GM11168 (cell line): Measurements from ENCODE around the gene FOXJ3.

Experiments
- in situ Hi-C: fragments of 300-500 bp; cut with MboI; formaldehyde crosslinking; loops from one replicate; pipeline ENCODE4 v1.12.0; 2022; ENCODE audit warnings: low sequenced_read_pairs; ENCODE audit not compliant: unreplicated experiment

Gene FOXJ3

DNA sequence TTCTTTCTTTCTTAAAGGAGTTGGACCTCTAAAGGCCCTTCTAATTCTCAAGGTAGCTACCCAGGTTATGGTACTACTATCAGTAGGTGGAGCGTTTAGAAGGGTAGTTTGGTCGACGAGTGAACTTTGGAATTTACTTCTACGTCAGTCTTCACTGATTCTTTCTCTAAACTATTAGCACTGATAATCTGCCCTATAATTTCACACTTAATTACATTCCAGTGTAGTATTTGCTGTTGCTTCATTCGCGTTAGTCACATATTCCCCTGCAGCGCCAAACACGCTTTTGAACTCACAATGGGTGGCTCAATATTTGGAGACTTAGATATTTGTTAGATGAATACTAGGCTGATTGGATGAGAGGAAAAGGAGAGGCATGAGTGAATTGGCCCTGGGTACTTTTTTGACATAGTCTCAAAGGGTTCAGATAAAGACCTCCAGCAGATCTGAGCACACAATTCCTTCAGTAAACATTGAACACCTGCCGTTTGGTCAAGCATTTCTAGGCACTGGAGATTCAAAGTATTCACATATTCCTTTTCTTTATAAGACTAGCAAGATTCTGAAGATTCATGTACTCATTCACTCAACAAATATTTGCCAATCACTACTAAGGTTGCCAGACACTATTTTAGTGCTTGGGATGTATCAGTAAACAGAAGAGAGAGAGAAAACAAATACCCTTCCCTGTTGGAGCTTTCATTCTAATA, 929 bp upstream of the FOXJ3 start:
- in situ Hi-C loops: loop anchor here (25.0 kb wide), 1 partner anchor 1876 kb away; the partner anchor contains the start of gene DMAP1

DNA sequence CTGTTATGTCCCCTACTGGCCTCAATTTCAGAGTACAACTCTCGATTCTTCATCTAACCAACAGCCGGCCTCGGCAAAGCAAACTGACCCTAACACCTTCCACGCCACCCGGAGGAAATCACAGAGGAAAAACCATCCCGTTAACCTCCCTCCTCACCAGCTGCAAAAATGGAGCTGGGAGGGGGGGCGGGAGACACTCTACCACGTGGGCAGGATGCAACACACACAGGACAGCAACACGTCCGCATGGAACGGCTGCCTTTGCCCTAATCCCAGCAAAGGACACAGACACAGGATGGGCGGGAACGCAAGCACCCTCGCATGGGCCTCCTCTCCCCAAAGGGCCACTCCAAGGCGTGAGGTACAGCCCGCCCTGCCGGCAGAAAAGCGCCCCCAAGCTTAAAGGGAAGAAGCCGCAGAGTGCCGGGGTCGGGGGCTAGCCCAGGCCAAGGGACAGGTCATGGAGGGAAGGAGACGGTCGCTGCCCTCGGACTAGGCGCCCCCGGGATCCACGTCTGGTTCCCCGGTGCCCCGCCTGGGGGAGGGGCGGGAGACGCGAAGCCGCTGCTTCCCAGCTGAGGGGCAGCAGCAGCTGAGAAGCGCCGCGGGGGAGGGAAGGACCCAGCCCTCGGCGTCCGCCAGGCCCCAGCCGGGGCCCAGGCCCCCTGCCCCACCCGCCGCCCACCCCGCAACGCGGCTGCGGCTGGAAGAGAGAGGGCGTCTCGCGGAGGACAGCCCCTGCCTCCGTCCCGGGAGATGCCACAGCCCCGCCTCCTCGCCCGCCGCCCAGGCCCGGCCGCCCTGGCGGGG, 590 bp downstream of the FOXJ3 start:
- in situ Hi-C loops: loop anchor here (25.0 kb wide), 1 partner anchor 1878 kb away; the partner anchor contains the start of gene DMAP1

DNA sequence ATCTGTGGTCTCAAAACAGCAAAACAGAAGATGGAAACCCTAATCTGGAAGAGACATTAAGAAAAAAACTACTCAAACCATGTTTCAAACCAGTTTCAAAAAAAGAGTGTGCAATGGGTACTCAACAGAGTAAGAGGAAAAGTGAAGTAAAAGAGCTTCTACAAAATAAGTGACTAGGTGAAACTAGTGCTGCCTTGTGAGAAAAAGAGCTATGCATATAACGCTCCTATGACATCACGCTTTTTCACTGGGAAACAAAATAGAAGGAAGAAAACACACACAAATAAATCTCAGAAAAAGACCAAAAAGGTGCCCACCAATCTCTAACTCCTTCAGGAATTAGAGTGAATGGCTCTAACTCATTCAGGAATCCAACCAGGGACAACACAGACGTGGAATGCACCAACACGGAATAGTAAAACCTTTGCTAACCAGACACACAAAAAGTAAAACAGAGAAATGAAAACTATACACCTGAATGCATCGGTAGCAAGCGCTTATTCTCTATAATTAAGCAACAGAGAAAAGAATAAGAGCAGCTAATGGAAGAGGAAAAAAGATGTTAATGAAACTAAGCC, 1.3 kb downstream of the FOXJ3 start:
- in situ Hi-C loops: loop anchor here (25.0 kb wide), 1 partner anchor 1879 kb away; the partner anchor contains the start of gene DMAP1

DNA sequence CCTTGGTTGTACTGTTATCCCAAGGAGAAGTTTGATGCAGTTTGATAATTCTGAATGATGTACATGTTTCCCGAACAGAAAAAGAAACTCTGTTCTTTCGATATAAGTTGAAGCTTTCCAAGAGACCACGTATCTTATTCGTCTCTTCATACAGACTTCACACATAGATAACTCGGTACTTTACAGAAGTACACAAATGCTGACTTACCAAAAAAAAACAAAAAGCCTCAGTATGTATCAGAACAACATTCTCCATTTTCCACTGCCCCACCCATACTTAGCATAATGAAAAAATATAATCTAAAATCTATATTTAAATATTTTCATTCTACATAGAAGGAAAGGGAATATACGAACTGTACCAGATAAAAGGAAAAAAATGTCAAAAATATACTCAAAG, 2.2 kb downstream of the FOXJ3 start:
- in situ Hi-C loops: loop anchor here (25.0 kb wide), 1 partner anchor 1879 kb away; the partner anchor contains the start of gene DMAP1

DNA sequence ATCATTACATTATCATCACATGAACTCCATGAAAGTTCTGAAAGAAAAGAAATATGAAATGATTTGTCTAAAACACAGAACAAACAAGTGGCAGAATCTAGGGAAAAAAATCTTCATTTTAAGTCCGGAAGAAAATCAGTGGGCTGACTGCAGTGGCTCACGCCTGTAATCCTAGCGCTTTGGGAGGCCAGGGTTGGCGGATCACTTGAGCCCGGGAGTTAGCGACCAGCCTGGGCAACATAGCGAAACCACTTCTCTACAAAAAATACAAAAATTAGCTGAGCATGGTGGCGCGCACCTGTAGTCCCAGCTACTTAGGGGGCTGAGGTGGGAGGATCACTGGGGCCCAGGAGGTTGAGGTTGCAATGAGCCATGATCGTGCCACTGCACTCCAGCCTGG, 4.8 kb downstream of the FOXJ3 start:
- in situ Hi-C loops: loop anchor here (25.0 kb wide), 1 partner anchor 1882 kb away; the partner anchor contains the start of gene DMAP1

DNA sequence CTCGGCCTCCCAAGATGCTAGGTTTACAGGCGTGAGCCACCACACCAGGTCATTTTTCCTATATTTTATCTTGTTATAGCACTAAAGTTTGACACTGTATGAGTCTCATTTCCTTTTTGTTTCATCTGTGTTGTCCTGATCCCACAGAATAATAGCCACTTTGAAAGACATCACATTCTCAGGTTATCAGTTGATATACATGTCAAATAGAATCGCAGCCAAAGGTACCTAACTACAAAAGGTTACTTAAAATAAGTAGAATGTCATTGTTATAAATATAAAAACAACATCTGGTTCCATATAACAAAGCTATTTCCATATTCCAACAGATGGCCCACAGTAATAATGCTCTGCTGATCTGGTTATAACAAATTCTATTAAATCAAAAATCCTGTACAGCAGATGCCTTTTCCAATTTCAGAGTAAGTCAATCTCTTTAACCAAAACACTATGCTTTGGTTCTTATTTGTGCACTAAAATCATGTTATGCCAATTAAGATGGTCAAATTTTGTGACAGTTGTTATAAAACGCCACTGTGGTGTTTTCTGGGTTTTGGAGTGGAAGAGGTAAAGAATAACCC, 6.0 kb downstream of the FOXJ3 start:
- in situ Hi-C loops: loop anchor here (25.0 kb wide), 1 partner anchor 1883 kb away; the partner anchor contains the start of gene DMAP1

DNA sequence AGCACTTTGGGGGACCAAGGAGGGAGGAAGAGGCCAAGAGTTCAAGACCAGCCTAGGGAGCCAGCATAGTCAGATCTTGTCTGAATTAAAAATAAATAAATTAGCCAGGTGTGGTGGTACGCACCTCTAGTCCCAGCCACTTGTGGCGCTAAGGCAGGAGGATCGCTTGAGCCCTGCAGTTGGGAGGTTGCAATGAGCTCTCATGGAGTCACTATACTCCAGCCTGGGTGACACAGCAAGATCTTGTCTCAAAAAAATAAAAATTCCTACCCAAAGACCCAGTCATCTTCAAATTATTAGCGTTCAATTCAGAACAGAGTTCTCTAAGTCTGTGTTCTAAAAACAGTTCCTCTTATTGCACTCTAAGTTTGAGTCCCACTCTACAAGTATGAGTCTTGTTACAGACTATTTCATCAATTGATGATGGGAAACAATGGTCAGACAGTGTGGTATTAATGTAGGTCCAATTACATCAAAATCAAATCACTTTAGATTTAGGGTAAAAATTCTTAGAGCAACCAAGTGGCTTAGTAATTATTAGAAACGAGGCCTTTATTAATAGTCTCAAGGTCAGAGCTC, 6.9 kb downstream of the FOXJ3 start:
- in situ Hi-C loops: loop anchor here (25.0 kb wide), 1 partner anchor 1884 kb away; the partner anchor contains the start of gene DMAP1

DNA sequence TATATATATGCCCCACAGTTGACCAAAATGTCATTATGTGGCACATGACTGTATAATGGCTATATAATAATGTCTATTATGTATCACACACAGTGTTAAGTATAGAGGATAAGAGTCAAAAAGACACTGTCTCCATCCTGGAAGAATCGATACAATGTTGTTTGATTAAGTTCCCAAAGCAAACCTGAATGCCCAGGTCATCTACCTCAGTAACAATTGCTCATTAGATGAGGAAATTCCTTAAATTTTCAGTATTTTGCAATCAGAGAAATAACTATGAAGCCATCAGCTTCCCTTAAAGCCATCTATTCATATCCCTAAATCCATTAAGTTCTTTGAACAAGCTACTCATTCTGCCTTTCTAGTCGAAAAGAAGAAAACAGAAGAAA, 10.0 kb downstream of the FOXJ3 start:
- in situ Hi-C loops: loop anchor here (25.0 kb wide), 1 partner anchor 1887 kb away; the partner anchor contains the start of gene DMAP1

DNA sequence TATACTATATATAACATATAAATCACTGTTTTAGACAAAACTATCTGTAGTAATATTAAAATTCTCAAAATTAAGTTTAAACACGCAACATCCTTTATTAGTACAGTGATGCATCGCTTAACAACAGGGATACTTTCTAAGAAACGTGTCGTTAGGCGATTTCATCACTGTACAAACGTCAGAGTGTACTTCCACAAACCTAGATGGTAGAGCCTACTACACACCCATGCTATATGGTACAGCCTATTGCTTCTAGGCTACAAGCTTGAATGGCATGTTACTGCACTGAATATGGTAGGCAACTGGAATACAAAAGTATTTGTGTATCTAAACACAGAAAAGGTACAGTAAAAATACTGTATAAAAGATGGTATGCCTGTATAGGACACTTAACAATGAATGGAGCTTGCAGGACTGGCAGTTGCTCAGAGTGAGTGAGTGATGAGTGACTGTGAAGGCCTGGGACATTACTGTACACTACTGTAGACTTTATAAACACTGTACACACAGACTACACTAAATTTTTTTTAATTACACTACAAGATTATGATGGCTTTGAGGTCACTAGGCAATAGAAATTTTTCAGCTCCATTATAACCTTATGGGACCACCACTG, 10.5 kb downstream of the FOXJ3 start:
- in situ Hi-C loops: loop anchor here (25.0 kb wide), 1 partner anchor 1888 kb away; the partner anchor contains the start of gene DMAP1

DNA sequence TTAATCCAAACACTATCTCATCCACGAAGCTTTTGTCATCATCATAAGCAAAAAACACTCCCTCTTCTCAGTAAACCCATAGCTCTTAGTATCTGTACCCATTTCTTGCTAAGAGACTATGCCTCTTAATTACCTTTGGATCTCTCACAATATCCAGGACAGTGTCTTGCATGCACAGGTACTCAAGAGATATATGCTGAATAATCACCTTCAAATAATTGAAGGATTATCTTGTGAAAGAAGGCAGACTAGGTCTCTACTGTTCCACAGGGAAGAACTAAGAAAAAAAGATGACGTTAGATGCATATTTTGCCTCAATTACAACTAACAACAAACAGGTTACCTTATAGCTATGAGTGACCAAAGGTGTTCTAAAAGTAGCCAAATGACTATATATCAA, 11.5 kb downstream of the FOXJ3 start:
- in situ Hi-C loops: no loop called here

DNA sequence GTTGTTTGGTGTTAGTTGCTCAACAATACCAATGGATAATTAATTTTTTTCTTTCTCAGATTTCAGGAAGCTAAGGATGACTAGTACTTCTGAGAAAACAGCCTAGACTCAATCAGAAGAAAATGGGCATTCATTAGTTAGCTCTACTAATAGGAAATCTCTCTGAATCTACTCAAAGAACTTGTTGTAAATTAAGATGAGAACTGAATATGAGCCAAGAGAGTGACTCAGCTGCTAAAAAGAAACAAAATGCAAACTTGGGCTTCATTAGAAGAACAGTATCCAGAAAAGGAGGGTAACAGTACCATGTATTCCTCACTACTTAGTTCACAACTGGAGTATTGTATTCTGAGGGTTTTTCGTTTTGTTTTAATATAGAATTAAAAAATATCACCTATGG, 12.5 kb downstream of the FOXJ3 start:
- in situ Hi-C loops: no loop called here

DNA sequence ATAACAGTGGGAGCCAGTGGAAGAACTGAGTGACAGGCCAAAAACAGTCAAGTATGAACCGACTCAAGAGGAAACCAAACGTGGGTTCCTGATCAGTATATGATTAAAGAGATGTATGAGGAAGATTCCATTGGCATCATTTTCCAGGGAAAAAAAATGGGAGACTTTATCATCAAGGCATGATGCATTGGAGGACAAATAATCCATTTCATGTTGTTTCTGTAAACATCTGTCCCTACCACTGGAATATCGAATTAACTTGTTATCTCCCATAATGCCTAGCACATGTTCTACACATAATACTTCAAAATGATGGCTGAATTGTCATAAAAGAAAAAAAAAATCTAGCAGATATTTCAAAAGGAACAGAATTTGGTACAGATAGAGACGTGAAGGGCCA, 13.3 kb downstream of the FOXJ3 start:
- in situ Hi-C loops: no loop called here

DNA sequence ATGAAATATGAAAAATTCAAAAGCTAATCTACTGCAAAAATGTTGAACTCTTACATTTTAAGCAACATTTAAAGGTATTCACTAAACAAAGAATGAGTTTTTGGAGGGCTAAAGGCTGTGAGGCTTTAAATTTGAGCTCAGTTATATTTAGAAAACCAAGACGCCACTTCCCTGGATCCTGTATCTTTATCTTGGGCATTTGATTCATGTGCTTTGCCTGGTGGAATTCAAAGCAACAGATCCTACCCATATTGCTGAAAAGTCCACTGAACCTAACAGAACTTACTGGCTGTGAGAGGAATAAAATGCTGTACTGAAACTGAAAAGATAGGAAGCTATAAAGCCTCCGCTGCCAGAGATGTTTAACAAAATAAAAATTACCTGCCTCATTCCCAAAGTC, 14.3 kb downstream of the FOXJ3 start:
- in situ Hi-C loops: no loop called here

DNA sequence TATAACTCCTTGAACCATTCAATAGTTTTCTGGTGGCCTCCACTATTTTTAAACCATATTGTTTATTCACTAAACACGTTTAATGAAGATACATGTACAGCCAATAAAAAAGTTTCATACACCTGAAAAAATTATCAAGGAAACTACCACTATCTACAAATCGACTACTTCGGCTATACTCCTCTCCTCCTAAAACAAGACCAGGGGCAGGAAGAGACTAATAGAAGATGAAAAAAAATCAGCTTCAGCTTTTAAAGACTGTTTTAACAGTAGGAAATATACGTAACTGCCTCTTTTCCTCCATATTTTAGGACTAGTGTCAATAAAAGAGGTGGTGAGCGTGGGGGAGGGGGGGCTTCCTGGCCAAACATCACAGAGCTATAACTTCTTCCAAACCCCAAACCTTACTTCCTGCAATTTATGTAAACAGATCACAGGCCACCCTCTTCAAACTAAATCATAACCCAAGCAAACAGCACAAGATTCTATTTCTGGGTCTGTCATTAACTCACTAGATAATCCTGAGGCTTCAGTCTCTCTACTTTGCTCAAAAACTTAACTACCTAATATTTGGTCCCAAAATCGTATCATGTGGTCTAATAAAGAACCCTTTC, 15.1 kb downstream of the FOXJ3 start:
- in situ Hi-C loops: no loop called here

DNA sequence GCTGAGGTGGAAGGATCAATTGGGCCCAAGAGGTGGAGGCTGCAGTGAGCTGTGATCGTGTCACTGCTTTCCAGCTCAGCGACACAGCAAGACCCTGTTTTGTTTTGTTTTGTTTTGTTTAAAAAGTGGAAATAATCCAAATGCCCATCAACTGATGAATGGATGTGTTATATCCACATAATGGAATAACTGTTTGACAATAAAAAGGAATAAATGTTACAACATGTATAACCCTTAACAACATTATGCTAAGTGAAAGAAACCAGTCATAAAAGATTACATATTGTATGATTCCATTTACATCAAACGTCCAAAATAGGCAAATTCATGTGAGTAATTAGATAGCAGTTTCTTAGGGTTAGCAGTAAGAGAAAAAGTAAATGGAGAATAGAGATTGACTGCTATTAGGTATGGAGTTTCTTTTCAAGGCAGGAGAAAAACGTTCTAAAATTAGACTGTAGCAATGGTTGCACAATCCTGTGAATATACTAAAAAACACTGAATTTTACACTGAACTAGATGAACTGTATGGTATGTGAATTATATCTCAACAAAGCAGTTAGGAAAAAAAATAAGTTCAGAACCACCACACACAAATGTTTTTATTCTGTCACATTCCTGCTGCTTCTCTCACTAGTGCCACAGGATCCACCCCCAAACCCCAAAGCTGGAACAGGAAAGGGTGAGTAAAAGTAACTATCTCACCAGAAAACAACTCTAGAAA, 15.7 kb downstream of the FOXJ3 start:
- in situ Hi-C loops: no loop called here

DNA sequence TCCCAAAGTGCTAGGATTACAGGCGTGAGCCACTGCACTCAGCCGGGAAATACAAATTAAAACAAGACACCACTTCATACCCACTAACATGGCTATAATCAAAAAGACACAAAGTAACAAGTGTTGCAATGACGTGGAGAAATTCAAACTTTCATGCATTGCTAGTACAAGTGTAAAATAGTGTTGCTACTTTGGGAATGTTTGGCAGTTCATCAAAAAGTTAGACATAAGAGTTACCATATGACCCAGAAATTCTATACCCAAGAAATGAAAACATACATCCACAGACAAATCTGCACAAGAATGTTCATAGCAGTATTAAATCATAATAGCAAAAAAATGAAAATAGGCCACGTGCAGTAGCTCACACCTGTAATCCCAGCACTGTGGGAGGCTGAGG, 16.4 kb downstream of the FOXJ3 start:
- in situ Hi-C loops: no loop called here

DNA sequence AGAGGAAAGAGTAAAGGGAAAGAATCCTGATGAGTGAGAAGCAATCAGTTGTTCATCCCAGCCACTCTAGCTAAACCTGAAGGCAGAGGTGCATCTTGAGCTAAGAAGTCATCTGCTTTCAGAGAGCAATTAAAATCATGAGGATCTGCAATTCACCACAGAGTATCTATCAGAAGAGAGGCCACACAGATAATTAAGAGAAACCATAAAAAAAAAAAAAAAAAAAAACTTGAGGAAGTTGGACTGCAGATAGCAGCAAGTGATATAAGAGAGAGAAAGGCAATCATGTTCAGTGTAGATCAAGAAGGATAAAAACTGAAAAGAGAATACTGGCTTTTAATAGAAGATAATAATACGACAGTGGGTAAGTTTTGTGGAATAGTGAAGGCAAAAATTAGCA, 17.7 kb downstream of the FOXJ3 start:
- in situ Hi-C loops: no loop called here

DNA sequence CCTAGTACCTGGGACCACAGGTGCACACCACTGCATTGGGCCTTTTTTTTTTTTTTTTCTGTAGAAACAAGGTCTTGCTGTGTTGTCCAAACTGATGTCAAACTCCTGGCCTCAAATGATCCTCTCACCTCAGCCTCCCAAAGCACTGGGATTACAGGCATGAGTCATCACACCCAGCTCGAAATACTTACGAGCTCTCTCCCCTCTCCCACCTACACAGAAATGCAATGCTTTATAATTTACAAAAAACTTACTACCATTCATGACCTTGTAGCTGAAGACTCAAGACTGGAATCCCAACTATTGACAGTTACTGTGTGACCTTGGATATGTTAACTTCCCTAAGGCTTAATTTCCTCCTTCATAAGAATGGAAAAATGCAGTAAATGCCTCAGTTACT, 18.7 kb downstream of the FOXJ3 start:
- in situ Hi-C loops: no loop called here

DNA sequence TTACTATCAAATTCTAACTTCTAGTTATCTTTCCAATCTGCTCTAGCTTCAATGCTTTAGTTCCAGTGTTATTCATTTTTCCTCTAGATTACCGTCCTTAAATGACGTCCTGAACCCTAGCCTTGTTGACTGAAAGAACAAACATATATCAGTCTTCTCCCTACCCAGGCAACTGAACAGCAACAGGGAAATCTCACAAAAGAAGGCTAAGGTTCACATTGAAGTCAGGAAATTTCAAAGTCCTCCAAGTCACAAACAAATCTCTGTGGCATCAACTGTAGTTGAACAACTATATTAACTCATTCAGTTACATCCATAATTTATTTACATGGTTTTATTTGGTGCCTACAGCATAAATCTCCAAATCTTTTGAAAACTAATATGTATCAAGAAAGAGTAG, 19.5 kb downstream of the FOXJ3 start:
- in situ Hi-C loops: no loop called here
